Vagina (tissue), 2 donors: ENCODE measurements around the gene CPLX4.

Experiments used
- POLR2AphosphoS5 ChIP-seq, 2 donors: sonication (generic); formaldehyde crosslinking; IDR thresholded peaks; one replicate each; pipeline ENCODE4 v1.9.0; 2017; ENCODE audit warnings: antibody characterized with exemption in 2 of 2, mild to moderate bottlenecking in 2 of 2, low read depth in 1 of 2; ENCODE audit not compliant: insufficient read depth in 1 of 2
- TF ChIP-seq, protein P1 (sequence below), 3 experiments: fragments of 450-650 bp in 2 of 3; fragments of 200-600 bp in 1 of 3; sonication (generic) in 1 of 3; IDR thresholded peaks; one replicate each; pipeline ENCODE4 v1.5.1; 2017 to 2019; ENCODE audit warnings: antibody characterized with exemption in 3 of 3, mild to moderate bottlenecking in 2 of 3, moderate library complexity in 2 of 3

DNA sequence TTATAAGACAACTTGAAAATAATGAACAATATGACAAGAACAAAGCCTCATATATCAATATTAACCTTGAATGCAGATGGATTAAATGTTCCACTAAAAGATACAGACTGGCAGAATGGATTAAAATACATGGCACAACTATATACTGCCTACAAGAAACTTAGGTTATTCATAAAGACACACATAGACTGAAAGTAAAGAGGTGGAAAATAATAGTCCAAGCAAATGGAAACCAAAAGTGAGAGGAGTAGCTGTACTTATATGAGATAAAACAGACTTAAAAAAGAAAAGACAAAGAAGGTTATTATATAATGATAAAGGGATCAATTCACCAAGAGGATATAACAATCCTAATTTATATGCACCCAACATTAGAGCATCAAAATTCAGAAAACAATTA, 22.4 kb upstream of the CPLX4 start:
- TF ChIP-seq, protein P1, sequence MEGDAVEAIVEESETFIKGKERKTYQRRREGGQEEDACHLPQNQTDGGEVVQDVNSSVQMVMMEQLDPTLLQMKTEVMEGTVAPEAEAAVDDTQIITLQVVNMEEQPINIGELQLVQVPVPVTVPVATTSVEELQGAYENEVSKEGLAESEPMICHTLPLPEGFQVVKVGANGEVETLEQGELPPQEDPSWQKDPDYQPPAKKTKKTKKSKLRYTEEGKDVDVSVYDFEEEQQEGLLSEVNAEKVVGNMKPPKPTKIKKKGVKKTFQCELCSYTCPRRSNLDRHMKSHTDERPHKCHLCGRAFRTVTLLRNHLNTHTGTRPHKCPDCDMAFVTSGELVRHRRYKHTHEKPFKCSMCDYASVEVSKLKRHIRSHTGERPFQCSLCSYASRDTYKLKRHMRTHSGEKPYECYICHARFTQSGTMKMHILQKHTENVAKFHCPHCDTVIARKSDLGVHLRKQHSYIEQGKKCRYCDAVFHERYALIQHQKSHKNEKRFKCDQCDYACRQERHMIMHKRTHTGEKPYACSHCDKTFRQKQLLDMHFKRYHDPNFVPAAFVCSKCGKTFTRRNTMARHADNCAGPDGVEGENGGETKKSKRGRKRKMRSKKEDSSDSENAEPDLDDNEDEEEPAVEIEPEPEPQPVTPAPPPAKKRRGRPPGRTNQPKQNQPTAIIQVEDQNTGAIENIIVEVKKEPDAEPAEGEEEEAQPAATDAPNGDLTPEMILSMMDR (IDR thresholded peaks at IDR 0.05): no peak
- no peak for TF ChIP-seq POLR2AphosphoS5 (IDR thresholded peaks at IDR 0.05; ENCODE audit: insufficient read depth in 1 of 2, low read depth in 1 of 2)
